22Rv1 (cell line): ENCODE data around the gene DSTYK.

Experiments used
- CTCF ChIP-seq: fragments of 450-650 bp; IDR thresholded peaks from 2 replicates; pipeline ENCODE4 v1.5.1; 2017; ENCODE audit warnings: mild to moderate bottlenecking
- ZFX ChIP-seq: fragments of 450-650 bp; IDR thresholded peaks from 2 replicates; pipeline ENCODE4 v1.6.1; 2017; ENCODE audit warnings: antibody characterized with exemption, borderline replicate concordance

GRCh38 chr1:205172729-205173366, 38.7 kb downstream of the DSTYK start:
- TF ChIP-seq CTCF = no peak
- no peak for TF ChIP-seq ZFX
